HT-29 (cell line): ENCODE results near the gene C14orf119. TPM values are rescaled to one million over a fixed set of nuclear protein-coding genes. Genes with fewer than 3 reads are reported as not detected.

ENCODE experiments used
- DNase-seq: peaks from one replicate; pipeline ENCODE4 v3.0.0-alpha.2; 2015; ENCODE audit warnings: low spot score
- total RNA-seq: library from RNA; depleted of rRNA; stranded (reverse); fragments of >200 nt; shearing (Covaris generic); gene quantifications from 2 replicates; pipeline ENCODE4 v1.2.3, GENCODE V29; 2014

The C14orf119 gene
- total RNA-seq, 1 experiment from 2014 or later = 31.4 TPM

- DNase-seq = no peak
Observed at GRCh38 chr14:23060536-23061260, 34.6 kb upstream of the C14orf119 start.

- DNase-seq = peak; percentile 42
Observed at GRCh38 chr14:23062002-23062401, 33.3 kb upstream of the C14orf119 start.

GRCh38 chr14:23063601-23064000 lies 31.7 kb upstream of the C14orf119 start:
- DNase-seq = no peak

DNA sequence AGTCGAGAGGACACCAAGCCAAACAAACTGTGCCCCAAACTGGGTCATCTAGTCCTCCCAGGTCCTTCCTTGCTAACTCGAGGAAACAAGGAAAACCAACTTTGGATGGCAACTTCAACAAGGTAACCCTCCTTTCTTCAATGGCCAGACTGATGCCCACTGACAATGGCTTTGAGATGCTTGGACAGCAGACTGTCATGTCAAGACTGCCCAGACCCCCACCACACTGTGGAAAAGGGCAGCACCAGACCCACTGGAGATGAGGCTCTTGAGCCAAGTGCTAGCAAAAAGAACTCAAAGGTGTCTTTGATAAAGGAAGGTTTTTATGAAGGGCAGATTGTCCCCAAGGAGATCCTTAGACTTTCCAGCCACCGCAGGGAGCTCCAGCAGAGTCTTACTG lies 28.9 kb upstream of the C14orf119 start:
- DNase-seq = no peak

DNA sequence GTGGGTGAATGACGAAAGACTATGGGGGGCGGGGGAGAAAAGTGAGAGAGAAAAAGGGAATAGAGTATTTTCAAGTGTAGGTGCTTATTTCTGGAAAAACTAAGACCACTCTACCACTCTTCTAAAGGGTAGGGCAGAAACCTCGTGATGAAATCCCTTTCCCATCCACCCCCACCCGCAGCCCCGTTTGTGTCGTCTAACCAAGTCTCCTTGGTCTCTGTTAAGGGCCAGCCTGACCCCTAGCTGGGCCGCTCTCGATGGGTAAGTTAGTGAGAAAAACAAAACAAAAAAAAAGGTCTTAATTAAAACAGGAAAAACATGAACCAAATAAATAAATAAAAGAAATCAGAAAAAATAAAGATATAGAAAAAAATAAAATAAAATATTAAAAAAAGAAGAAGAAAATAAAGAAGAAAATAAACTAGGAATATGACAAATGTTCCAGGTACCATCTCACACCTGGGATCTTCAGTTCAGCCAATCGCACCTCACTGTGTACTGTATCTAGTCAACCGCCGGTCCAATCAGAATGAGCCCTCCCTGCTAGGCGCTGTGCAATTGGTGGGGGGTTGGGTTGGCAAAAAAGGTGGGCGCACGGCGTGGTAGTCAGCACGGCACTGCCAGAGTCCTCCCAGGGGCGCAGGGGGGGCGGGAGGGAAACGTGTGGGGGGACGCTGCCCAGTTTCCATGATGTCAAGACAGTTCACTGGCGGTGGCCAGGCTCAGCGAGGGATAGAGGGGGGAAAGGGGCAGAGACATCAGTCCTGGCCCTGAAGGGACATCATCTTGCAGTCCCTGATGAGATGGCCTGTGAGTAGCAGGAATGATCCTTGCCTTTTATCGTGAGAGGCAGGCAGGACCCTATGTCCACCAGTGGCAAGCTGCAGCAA lies 28.2 kb upstream of the C14orf119 start:
- no peak for DNase-seq

- DNase-seq = no peak
Observed at GRCh38 chr14:23067847-23068788, 27.2 kb upstream of the C14orf119 start.

GRCh38 chr14:23068789-23069412 lies 26.4 kb upstream of the C14orf119 start:
- DNase-seq = peak; percentile 93

- no peak for DNase-seq
Observed at GRCh38 chr14:23069413-23069806, 25.9 kb upstream of the C14orf119 start.

GRCh38 chr14:23070262-23071129 lies 24.8 kb upstream of the C14orf119 start:
- no peak for DNase-seq

DNA sequence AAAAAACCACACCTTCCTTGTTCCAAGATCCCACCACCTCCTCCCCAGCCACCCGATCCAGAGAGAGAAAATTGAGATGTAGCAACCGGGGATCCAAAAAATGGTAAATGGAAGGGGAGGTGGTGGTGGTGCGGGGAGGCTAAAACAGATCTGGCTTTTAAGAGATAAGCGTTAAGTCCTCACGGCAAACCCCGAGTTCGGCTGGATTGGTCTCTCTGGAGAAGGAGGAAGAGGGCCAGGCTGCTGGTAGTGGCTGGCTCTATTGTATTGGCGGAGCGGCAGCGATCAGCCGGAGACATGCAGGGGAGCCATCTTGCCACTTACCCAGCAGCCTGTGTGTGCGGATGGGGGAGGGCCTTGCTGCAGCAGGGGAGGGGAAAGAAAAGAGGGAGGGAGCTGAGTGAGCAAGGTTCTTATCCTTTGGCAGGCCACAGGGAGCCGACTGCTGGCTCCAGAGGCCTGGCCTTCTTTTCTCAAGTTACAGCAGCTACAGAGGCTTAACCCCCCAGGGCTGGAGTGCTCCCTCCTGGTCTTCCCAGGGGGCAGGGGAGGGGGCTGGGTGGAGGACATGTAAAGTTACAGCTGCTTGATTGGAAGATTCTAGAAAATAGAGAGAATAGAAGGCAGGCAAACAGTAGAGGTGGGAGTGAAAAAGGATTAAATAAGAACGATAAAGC lies 23.9 kb upstream of the C14orf119 start:
- DNase-seq = peak; percentile 68

DNA sequence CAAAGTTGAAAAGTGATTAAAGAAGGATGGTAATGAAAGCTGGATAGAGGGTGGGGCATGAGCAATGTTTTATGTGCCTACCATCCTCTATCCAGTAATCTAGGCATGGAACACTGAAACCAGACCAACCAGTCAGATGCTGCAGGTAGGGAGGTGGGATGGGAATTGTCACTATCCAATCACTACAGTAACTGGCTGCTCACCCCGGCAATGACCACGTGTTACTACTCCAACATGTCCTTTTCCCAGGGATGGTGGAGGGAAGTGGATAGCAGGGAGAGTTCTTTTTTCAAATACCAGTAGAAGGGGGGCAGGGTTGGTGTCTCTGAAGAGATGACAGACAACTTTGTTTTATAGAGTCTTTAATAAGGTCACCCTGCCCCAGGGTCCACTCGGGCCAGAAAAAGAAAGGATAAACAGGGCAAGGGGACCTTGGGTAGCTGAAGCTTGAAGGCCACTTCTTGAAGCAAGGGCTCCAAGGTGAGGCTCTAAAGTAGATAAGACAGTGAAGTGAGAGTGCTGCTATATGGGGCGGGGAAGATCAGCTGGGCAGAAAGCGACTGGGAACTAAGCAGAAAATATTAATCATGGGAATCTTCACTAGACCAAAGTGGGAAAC lies 23.3 kb upstream of the C14orf119 start:
- DNase-seq = peak; percentile 59

DNA sequence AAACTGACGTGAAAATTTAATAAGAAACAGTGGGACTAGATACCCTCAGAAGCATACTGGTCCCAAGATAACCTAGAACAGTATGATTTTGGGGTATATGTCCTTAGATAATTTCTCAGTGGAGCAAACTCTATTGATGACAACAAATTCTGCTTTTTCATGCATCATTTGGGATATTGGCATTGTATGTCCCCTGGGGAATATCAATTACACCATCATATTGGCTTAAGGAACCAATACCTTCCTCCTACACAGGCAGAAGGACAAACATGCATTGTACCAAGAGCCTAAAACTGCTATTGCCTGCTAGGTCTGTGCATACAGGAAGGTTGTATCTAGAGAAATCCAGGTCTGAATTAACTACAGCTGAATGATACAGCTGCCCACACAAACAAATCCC lies 20.4 kb upstream of the C14orf119 start:
- no peak for DNase-seq

DNA sequence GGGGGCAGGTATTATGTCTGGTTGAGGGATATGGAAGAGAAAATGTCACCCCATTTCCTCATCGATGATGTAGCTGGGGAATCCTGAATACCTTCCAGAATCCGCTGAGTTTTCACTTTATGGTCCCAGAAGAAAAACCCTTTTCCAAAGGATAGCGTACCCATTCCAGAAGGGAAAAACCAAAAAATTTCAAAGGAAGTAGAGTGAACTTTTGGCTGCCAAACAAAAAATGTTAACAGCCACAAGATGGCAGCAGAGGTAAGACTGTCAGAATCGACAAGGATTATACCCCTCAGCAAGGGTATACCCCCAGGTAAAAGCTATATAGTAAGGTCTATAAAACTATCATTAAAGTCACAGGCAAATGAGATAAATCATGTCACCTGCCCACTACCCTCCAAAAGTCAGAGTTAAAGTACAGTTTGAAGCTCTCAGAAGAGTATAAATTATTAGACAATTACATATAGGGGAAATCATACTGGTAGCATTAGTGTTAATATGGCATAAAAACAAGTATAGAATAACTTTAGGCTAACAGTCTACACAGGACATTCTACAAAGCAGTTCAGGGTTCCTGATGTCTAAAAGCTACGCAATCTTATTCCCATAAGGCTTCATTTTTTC lies 18.4 kb upstream of the C14orf119 start:
- peak; percentile 30 for DNase-seq

GRCh38 chr14:23077962-23078361 lies 17.3 kb upstream of the C14orf119 start:
- no peak for DNase-seq

GRCh38 chr14:23078692-23079116 lies 16.6 kb upstream of the C14orf119 start:
- DNase-seq = peak; percentile 19

- DNase-seq = no peak
Observed at GRCh38 chr14:23079716-23080115, 15.6 kb upstream of the C14orf119 start.

DNA sequence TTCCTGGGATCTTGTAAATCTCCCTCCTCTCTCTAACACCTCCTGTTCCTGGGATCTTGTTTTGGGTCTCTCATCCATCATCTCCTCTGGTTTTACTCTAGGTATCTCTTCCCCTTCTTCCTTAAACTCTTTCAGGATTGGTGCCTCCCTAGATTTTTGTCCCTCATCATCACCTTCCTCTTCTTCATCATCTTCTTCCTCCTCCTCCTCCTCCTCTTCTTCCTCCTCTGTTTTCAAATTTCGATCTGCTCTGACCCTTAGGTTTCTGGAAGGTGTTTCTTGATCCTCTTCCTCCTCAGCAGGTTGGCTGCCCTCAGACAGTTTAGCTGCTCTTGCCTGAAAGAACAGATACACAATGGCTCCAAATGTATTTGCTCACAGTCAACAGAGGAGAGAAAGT lies 14.8 kb upstream of the C14orf119 start:
- DNase-seq = no peak

- no peak for DNase-seq
Observed at GRCh38 chr14:23085458-23085857, 9.8 kb upstream of the C14orf119 start.

DNA sequence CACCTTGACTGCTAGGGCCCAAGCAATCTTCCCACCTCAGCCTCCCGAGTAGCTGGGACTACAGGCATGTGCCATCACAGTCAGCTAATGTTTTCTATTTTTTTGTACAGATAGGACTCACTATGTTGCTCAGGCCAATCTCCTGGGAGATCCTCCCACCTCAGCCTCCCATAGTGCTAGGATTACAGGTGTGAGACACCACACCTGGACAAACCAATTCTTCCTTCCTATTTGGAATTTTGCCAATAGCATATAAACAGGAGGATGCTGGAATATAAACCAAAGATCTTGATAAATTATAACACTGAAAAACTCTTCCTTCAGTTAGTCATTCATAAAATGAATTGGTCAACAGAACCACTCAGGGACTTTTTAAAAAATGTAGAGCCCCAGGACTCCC lies 8.7 kb upstream of the C14orf119 start:
- no peak for DNase-seq
